ENCODE results near the gene HOXB2. TPM values are rescaled to one million over a fixed set of nuclear protein-coding genes. Genes with fewer than 3 reads are reported as not detected.
A peak's percentile ranks its signal among the peaks of the same experiment; 100 is the strongest.

Gene HOXB2
- polyA plus RNA-seq, 3 donors = 1.6 to 3.8 (median 3.3) TPM

DNA sequence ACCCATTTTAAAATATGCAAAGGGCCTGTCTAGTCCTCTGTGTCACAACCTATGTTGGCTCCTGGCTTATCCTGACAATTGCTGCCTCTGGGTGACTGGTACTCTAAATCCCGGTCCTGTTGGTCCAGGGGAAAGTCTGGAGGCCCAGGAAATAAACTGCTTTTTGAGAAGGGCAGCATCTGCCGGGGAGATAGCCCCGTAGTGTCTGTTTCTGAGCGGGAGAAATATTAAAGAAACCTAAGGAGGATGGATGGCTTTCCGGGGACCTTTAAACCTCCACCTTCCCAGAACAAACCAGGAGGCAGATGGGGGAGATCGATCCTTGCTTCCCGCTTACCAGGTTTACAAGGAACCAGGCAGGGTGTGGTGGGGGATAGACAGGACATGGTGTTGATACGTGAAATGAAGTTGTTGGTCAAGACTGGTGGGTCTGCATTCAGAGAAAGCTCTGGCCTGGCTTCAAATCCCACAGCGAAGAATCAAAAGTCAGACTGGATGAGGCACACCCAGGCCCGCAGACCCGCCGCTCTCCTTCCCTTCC, 3.8 kb downstream of the HOXB2 start:
- Mint-ChIP-seq H3K36me3 (peaks cover 5 to 17% of the 10 kb centered on the region in 2 donors), H3K27me3 (ENCODE audit: low read depth in 3 of 3) (peaks cover 62 to 75% (median 69%) of the 10 kb centered on the region in 3 donors), H3K4me3 (peak overlapping the region; percentile 88 to 95), H3K9me3 (peaks cover 0 to 28% (median 18%) of the 10 kb centered on the region in 7 donors), H3K27ac (peak overlapping the region in 4 of 7 donors; percentile 0 to 57 (median 45)), H3K4me1 (peaks cover 40% of the 10 kb centered on the region)
- Histone ChIP-seq H3K9me3 (replicated peaks in 1 of 2; ENCODE audit: control insufficient read depth in 1 of 2, insufficient read depth in 1 of 2, low read length in 2 of 2) (no peaks in the 10 kb centered on the region), H3K79me2 (ENCODE audit: insufficient read depth, low read length) (no peaks in the 10 kb centered on the region), H4K20me1 (ENCODE audit: insufficient read depth, low read length) (no peaks in the 10 kb centered on the region), H2AFZ (ENCODE audit: insufficient read depth, low read depth, low read length, poor library complexity, severe bottlenecking) (peak overlapping the region; percentile 97), H3K27me3 (ENCODE audit: control insufficient read depth in 2 of 2, insufficient read depth in 2 of 2, low read length in 2 of 2) (peaks cover 34 to 66% of the 10 kb centered on the region in 2 donors), H3K4me3 (replicated peaks in 1 of 3; ENCODE audit: low read depth in 2 of 3, low read length in 3 of 3) (peak overlapping the region; percentile 39 to 83 (median 68)), H3K4me2 (replicated peaks; ENCODE audit: extremely low read depth, low read length, poor library complexity, severe bottlenecking) (peak overlapping the region; percentile 73), H3K36me3 (replicated peaks in 1 of 2; ENCODE audit: control insufficient read depth in 1 of 2, insufficient read depth in 2 of 2, low read length in 2 of 2) (no peaks in the 10 kb centered on the region), H3K27ac (ENCODE audit: low read depth in 1 of 2, low read length in 2 of 2) (peak overlapping the region in 1 of 2 donors; percentile 56), H3K9ac (ENCODE audit: insufficient read depth, low read length, poor library complexity, severe bottlenecking) (peak overlapping the region; percentile 69), H3K4me1 (ENCODE audit: control insufficient read depth in 1 of 2, insufficient read depth in 2 of 2, low read length in 2 of 2) (peaks cover 31 to 43% of the 10 kb centered on the region in 2 donors)
- no peak for DNase-seq
- TF ChIP-seq, protein P1, sequence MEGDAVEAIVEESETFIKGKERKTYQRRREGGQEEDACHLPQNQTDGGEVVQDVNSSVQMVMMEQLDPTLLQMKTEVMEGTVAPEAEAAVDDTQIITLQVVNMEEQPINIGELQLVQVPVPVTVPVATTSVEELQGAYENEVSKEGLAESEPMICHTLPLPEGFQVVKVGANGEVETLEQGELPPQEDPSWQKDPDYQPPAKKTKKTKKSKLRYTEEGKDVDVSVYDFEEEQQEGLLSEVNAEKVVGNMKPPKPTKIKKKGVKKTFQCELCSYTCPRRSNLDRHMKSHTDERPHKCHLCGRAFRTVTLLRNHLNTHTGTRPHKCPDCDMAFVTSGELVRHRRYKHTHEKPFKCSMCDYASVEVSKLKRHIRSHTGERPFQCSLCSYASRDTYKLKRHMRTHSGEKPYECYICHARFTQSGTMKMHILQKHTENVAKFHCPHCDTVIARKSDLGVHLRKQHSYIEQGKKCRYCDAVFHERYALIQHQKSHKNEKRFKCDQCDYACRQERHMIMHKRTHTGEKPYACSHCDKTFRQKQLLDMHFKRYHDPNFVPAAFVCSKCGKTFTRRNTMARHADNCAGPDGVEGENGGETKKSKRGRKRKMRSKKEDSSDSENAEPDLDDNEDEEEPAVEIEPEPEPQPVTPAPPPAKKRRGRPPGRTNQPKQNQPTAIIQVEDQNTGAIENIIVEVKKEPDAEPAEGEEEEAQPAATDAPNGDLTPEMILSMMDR (IDR thresholded peaks at IDR 0.05) = no peak
- 4% methylated on average over 5 of the region's 12 CpGs for WGBS (ENCODE audit: insufficient coverage)
- intact Hi-C loops (cut with micrococcal nuclease) = no loop called here

GRCh38 chr17:48540213-48540612, 4.7 kb downstream of the HOXB2 start:
- 100% methylated on average over 1 of the region's 1 CpG for WGBS (ENCODE audit: insufficient coverage)
- Mint-ChIP-seq H3K4me1 (peaks cover 37% of the 10 kb centered on the region), H3K4me3 (peak overlapping the region in 1 of 2 donors; percentile 49), H3K9me3 (peaks cover 0 to 28% (median 19%) of the 10 kb centered on the region in 7 donors), H3K36me3 (peaks cover 5 to 14% of the 10 kb centered on the region in 2 donors), H3K27ac (no peak overlapping the region), H3K27me3 (ENCODE audit: low read depth in 3 of 3) (peaks cover 53 to 69% (median 60%) of the 10 kb centered on the region in 3 donors)
- no peaks in the 10 kb centered on the region for H3K36me3 ChIP-seq (replicated peaks in 1 of 2; ENCODE audit: control insufficient read depth in 1 of 2, insufficient read depth in 2 of 2, low read length in 2 of 2)
- no peak overlapping the region for H2AFZ ChIP-seq (ENCODE audit: insufficient read depth, low read depth, low read length, poor library complexity, severe bottlenecking)
- no peak overlapping the region for H3K4me3 ChIP-seq (replicated peaks in 1 of 3; ENCODE audit: low read depth in 2 of 3, low read length in 3 of 3)
- H3K9me3 ChIP-seq (replicated peaks in 1 of 2; ENCODE audit: control insufficient read depth in 1 of 2, insufficient read depth in 1 of 2, low read length in 2 of 2) = no peaks in the 10 kb centered on the region
- no peak overlapping the region for H3K4me2 ChIP-seq (replicated peaks; ENCODE audit: extremely low read depth, low read length, poor library complexity, severe bottlenecking)
- no peak overlapping the region for H3K27ac ChIP-seq (ENCODE audit: low read depth in 1 of 2, low read length in 2 of 2)
- H4K20me1 ChIP-seq (ENCODE audit: insufficient read depth, low read length) = no peaks in the 10 kb centered on the region
- TF ChIP-seq, protein P1 (IDR thresholded peaks at IDR 0.05) = no peak
- peaks cover 28 to 57% of the 10 kb centered on the region in 2 donors for H3K27me3 ChIP-seq (ENCODE audit: control insufficient read depth in 2 of 2, insufficient read depth in 2 of 2, low read length in 2 of 2)
- no peak overlapping the region for H3K9ac ChIP-seq (ENCODE audit: insufficient read depth, low read length, poor library complexity, severe bottlenecking)
- no peak for DNase-seq
- H3K79me2 ChIP-seq (ENCODE audit: insufficient read depth, low read length) = no peaks in the 10 kb centered on the region
- intact Hi-C loops (cut with micrococcal nuclease) = no loop called here
- peaks cover 31 to 43% of the 10 kb centered on the region in 2 donors for H3K4me1 ChIP-seq (ENCODE audit: control insufficient read depth in 1 of 2, insufficient read depth in 2 of 2, low read length in 2 of 2)

Data from CD14-positive monocyte (primary cell).